Glomerular visceral epithelial cell (primary cell): Measurements from ENCODE around the gene SMO.
"Not testable (repeated sequence)": the region's sequence is repeated elsewhere in the genome, so short reads cannot be mapped to it uniquely, and the experiment has no call there.

Source experiments
- DNase-seq: peaks from one replicate; pipeline ENCODE4 v3.0.0-alpha.2; 2016; ENCODE audit errors: extremely low spot score

Gene SMO

DNA sequence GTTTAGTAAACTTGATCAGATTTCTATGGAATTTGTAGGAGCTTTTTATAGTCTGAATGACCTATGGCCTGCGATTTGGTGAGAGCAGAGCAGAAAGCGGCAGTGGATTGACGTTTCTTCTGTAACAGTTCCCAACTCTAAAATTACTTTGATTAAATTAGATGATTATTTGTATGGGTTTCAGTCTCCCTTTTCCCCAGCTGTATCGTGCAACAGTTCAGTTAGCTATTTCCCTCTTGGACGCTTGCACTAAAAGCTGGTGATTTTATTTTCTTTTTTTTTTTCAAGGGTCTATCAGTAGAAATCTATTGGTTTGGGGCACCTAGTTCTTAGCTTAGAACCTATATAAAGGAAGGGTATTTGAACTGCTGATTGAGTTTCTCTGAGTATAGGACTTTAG lies 43.2 kb downstream of the SMO start:
- no peak for DNase-seq

- peak; percentile 44 for DNase-seq
These were observed 50.1 kb downstream of the SMO start for GRCh38 chr7:129238546-129238945.

DNA sequence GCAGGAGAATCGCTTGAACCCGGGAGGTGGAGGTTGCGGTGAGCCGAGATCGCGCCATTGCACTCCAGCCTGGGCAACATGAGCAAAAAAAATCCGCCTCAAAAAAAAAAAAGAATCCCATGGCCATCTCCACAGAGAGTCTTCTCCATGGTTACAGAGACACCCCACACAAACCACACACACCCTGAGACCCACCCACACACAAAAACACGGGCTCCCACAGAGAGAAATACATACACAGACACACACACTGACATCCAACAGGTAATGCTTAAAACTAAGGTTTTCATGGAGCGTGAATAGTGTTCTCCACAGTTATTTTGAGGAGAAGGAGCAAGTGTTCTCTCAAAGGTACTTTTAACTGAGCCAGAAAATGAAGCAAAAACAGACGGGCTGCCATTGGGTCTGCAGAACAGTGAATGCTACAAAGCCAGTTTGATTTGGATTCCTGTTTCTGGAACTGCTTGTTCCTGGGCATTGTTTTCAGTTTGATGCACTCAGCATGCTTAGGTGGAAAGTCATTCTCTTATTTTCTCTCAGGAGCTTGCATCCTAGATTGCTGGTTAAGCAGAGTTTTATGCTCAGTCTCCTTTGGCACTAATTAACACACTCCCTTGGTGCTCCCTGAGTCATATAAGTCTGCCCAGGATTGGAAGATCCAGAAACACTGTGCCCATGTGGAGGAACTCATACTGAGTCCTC lies 51.8 kb downstream of the SMO start:
- DNase-seq: peak; percentile 24

GRCh38 chr7:129244220-129244619 lies 55.8 kb downstream of the SMO start:
- DNase-seq: no peak

- DNase-seq: no peak
These were observed 57.1 kb downstream of the SMO start for GRCh38 chr7:129245533-129245932.

GRCh38 chr7:129247087-129247486 lies 58.7 kb downstream of the SMO start:
- DNase-seq: no peak

- DNase-seq: no peak
These were observed 63.7 kb downstream of the SMO start for GRCh38 chr7:129252128-129252527.

DNA sequence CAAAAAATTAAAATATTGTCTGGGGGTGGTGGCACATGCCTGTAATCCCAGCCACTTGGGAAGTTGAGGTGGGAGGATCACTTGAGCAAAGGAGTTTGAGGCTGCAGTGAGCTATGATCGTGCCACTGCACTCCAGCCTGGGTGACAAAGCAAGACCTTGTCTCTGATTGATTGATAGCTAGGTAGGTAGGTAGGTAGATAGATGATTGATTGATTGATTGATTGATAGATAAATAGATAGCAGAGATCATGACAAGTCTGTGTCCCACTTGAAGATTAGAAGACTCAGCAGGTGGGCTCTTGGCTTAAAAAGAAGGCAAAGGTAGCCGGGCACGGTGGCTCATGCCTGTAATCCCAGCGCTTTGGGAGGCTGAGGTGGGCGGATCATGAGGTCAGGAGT lies 64.2 kb downstream of the SMO start:
- not testable (repeated sequence) for DNase-seq

DNA sequence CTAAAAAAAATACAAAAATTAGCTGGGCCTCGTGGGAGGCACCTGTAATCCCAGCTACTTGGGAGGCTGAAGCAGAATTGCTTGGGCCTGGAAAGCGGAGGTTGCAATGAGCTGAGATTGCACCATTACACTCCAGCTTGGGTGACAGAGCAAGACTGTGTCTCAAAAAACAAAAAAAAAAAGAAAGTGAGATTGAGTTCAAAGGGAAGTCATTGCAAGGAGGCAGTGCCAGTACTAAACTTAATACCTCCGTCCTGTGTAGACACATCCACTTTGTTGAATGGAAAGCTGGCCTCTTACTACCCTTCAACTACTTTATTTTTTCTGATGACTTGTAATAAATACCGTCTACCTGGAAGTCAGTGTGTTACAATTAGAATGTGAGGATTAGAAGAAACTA lies 67.4 kb downstream of the SMO start:
- DNase-seq: no peak

DNA sequence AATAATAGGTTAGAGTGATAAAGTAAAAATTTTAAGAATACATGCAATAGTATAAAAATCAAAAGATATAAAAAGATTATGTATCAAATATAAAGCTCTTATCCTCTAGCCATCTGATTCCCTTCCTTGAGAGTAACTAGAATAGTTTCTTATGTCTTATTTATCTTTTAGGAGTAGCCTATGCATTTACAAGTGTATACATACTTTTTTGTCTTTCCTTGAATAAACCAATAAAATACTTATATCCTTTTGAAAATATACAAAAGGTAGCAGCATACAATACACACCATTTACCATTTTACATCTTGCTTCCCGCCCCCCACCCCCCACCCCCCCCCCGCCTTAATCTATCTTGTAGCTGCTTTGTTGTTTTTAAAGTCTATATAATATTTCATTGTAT lies 67.8 kb downstream of the SMO start:
- DNase-seq: no peak

DNA sequence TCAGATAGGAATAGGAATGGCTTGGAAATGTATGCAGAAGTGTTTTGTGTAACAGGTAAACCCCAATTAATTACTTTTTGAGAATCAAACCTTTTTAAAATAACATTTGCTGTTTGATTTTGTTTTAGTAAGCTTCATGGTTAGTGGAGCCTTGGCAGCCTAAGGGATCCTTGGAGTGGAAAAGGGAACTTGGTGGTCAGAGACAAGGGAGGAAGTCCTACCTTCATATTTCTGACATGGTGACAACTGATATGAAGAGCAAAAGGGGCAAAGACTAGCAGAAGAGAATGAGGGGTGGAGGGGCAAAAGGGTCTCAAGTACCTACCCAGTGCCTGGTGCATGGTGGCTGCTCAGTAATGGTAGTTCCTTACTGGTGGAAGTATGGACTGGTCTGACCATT lies 68.7 kb downstream of the SMO start:
- no peak for DNase-seq

- DNase-seq: no peak
These were observed 70.4 kb downstream of the SMO start for GRCh38 chr7:129258649-129259389.

- peak; percentile 17 for DNase-seq
These were observed 73.9 kb downstream of the SMO start for GRCh38 chr7:129262324-129262723.
